ENCODE measurements around the gene PLP1.

- no peak for TF ChIP-seq CTCF (IDR thresholded peaks at IDR 0.05)
- TF ChIP-seq POLR2A (IDR thresholded peaks at IDR 0.05) = no peak
Measured at GRCh38 chrX:103774070-103774642, 2.5 kb upstream of the PLP1 start.
